Activated T-helper 2 cell treated with anti-CD3 and anti-CD28 coated beads, Interferon-gamma antibody, Interleukin-2, Interleukin-4, amounts not matched to agents 10 μg/mL and 5 μg/mL and 100 μg/mL, durations not matched to agents 14 hours and 24 hours and 36 hours (primary cell): ENCODE results near the gene MCC. TPM values are rescaled to one million over a fixed set of nuclear protein-coding genes. Genes with fewer than 3 reads are reported as not detected.

Experiments used
- DNase-seq: peaks from one replicate; pipeline ENCODE4 v3.0.0; 2021; ENCODE audit warnings: low spot score
- H3K27ac Mint-ChIP-seq: one replicate; pipeline ENCODE4 v1.8.0; 2021; ENCODE audit warnings: mixed read lengths
- H3K27me3 Mint-ChIP-seq: one replicate; pipeline ENCODE4 v1.8.0; 2021; ENCODE audit warnings: low read depth, mixed read lengths
- H3K36me3 Mint-ChIP-seq: one replicate; pipeline ENCODE4 v1.8.0; 2021; ENCODE audit warnings: low read depth, mixed read lengths
- H3K4me1 Mint-ChIP-seq: one replicate; pipeline ENCODE4 v1.8.0; 2021; ENCODE audit warnings: low read depth, mixed read lengths
- H3K4me3 Mint-ChIP-seq: one replicate; pipeline ENCODE4 v1.8.0; 2021; ENCODE audit warnings: low read depth, mild to moderate bottlenecking, moderate library complexity, mixed read lengths
- H3K9me3 Mint-ChIP-seq: one replicate; pipeline ENCODE4 v1.8.0; 2021; ENCODE audit warnings: mixed read lengths
- intact Hi-C: fragments of 100-400 bp; cut with micrococcal nuclease; formaldehyde crosslinking; loops from one replicate; pipeline ENCODE4 v1.15.1; 2023
- total RNA-seq: library from RNA; stranded (reverse); gene quantifications from 2 replicates; pipeline ENCODE4 v1.2.3, GENCODE V29; 2022

Gene MCC
- total RNA-seq, 1 donor from 2014 or later, result 2.1 TPM

DNA sequence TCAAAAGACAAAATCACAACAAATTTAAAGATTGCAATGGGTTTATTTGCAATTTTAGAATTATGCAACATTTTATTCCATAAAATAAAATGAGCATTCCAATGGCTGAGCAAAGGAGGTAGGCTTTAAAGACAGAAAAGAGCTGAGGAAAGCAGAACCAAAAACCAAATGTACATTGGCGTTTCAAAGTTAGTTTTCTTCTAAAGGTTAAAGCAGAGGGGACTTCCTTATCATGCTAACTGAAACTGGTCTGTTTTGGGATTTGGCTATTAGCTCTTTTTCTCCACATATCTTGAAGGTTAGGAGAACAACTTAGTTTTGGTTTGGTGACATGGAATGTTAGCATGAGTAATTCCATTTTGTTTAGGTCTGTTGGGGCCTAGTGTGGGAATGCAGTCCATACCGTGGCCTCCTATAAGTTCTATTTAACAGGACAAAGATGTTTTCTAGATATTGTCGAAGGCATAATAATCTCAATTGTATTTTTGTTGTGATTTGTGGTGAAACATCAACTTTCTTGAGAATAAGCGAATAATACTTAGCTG is 491.4 kb downstream of the MCC start:
- peaks cover 58% of the 10 kb centered on the region for H3K36me3 Mint-ChIP-seq
- no peaks in the 10 kb centered on the region for H3K27me3 Mint-ChIP-seq
- no peak overlapping the region for H3K27ac Mint-ChIP-seq
- DNase-seq, result no peak
- H3K9me3 Mint-ChIP-seq, result no peaks in the 10 kb centered on the region
- no peak overlapping the region for H3K4me3 Mint-ChIP-seq
- intact Hi-C loops, result loop anchor here (1.0 to 10.0 kb wide), 4 partner anchors 178 to 382 kb away; no protein-coding TSS in a partner anchor
- peaks cover 20% of the 10 kb centered on the region for H3K4me1 Mint-ChIP-seq

DNA sequence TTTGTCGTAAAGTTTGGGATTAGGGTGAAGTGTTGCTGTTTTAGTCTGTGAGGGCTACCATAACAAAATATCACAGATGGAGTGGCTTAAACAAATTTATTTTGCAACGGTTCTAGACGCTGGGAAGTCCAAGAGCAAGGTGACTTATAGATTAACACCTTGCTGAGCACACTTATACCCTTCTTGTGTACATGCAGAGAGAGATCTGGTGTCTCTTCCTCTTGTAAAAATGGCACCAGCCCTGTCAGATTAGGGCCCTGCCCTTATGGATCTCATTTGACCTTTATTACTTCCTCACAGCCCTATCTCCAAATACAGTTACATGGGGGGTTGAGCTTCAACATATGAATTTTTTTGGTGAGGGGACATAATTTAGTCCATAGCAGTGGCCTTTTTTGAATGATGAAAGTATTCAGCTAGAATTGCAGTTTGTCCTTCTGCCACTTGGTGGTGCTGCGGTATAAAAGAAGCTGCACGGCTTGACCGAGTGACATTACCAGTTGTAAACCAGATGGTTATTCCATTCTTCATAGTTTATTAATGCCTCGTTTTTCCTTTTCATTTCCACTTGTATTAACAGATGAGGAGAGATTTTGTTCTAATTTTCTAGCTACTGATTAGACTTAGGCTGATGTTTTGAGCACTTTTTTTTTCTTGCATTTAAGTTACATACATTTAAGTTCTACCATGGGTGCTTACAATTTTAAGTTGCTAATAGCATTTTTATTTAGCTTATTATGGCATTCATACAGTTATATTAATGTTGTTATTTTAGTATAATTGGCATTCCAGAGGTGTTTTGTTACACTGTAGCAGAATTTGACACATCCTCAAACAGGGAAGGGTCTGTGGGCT is 492.3 kb downstream of the MCC start:
- Mint-ChIP-seq H3K4me1 (peaks cover 23% of the 10 kb centered on the region), H3K9me3 (no peaks in the 10 kb centered on the region), H3K27ac (no peak overlapping the region), H3K36me3 (peaks cover 53% of the 10 kb centered on the region), H3K4me3 (no peak overlapping the region), H3K27me3 (no peaks in the 10 kb centered on the region)
- DNase-seq, result peak; percentile 59
- intact Hi-C loops, result loop anchor here (1.0 to 10.0 kb wide), 6 partner anchors 17 to 610 kb away; no protein-coding TSS in a partner anchor

DNA sequence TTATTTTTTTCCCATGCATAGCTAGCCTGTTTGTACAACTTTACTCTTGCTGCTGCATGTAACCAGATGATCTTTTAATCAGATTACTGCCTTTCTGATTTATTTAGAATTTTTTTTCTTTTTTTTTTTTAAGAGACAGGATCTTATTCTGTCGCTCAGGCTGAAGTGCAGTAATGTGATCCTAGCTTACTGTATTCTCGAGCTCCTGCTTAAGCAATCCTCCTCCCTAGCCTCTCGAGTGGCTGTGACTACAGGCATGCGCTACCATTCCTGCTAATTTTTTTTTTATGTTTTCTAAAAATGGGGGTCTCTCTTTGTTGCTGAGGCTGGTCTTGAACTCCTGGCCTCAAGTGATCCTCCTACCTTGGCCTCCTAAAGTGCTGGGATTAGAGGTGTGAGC is 502.0 kb downstream of the MCC start:
- Mint-ChIP-seq H3K27me3 (no peaks in the 10 kb centered on the region), H3K4me1 (peaks cover 53% of the 10 kb centered on the region)

DNA sequence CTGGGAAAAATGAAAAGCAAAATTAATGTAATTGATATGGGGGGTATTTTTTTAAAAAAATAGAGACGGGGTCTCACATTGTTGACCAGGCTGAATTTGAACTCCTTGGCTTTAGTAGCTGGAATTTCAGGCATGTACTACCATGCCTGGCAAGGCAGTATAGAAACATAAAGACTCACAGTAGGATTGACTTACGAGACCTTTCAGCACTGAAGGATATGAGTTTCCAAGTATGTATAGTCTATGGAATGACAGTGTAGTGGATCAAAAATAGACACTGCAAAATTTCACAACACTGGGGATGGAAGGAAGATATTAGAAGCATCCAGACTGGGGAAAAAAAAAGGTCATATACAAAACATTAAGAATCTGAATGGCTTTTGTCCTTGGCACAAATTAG is 504.9 kb downstream of the MCC start:
- peaks cover 66% of the 10 kb centered on the region for H3K36me3 Mint-ChIP-seq
- H3K9me3 Mint-ChIP-seq, result no peaks in the 10 kb centered on the region
- H3K27ac Mint-ChIP-seq, result no peak overlapping the region
- no peaks in the 10 kb centered on the region for H3K27me3 Mint-ChIP-seq
- intact Hi-C loops, result no loop called here
- H3K4me3 Mint-ChIP-seq, result no peak overlapping the region
- no peak for DNase-seq
- H3K4me1 Mint-ChIP-seq, result peaks cover 53% of the 10 kb centered on the region

More for the DNA sequence above, 502.0 kb downstream of the MCC start:
- H3K9me3 Mint-ChIP-seq, result no peaks in the 10 kb centered on the region
- peaks cover 70% of the 10 kb centered on the region for H3K36me3 Mint-ChIP-seq
- intact Hi-C loops, result no loop called here
- no peak overlapping the region for H3K27ac Mint-ChIP-seq
- DNase-seq, result no peak
- H3K4me3 Mint-ChIP-seq, result no peak overlapping the region

DNA sequence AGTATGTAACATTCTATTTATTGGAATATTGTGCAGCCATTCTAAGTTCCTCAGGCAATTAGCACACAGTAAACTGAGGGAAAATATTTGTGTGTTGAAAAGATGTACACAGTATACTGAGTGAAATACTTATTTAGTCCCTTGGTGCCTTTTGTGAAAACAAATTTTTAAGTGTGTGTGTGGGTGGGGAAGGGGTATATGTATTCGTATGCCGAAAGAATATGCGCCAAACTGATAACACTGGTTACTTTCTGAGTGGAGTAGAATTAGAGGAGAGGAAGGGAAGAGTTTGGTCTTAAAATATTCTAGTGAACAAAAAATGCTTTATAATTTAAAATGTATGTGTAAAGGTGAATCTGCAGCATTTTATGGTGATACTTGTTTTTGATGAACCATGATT is 508.5 kb downstream of the MCC start:
- Mint-ChIP-seq H3K27ac (peak overlapping the region; percentile 43), H3K9me3 (no peaks in the 10 kb centered on the region), H3K4me1 (peaks cover 61% of the 10 kb centered on the region), H3K36me3 (peaks cover 54% of the 10 kb centered on the region), H3K27me3 (no peaks in the 10 kb centered on the region), H3K4me3 (peak overlapping the region; percentile 78)
- no peak for DNase-seq
- intact Hi-C loops, result loop anchor here (1.0 to 5.0 kb wide), 4 partner anchors 15 to 817 kb away; no protein-coding TSS in a partner anchor

DNA sequence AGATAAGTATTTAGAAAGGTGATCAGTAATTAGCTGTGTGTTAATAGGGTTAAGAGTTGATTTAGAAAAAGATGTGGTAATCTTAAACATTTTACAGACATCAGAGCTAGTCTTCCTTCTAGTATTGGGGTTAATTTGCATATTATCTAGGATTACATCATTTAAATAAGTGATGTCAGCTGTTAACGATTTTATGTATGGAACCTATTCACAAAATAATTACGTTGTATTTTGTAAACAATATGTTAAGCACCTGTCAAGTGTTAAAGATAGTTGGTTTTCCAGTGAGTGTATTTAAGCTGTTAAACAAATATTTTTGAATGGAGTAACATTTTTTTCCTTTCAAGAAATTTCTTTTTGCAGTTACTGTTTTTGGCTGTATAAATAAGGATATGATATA is 509.4 kb downstream of the MCC start:
- H3K4me1 Mint-ChIP-seq, result peaks cover 58% of the 10 kb centered on the region

DNA sequence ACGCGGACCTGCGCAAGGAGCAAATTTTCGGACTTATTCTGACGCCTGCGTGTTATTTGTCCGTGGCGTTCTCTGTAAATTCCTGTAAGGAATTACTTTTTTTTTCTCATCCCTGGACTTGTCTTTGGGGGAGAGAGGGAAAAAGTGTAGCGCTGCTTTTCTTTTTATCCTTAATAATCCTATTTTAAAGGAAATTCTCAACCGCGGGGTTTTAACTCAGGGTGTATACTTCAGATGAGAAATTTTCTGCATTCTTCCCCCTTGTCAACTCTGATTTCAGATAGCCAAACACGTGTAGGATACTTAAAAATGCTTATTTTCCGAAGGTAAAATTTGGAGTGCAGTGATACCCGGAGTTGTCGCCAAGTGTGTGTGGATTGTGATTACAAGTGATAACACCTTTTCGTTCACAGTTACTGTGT is 510.8 kb downstream of the MCC start:
- no peak for DNase-seq
- intact Hi-C loops, result loop anchor here (2.0 to 5.0 kb wide), 5 partner anchors 45 to 815 kb away; partner anchors contain the start of genes REEP5 and YTHDC2
- peak overlapping the region; percentile 99 for H3K4me3 Mint-ChIP-seq
- H3K36me3 Mint-ChIP-seq, result peaks cover 34% of the 10 kb centered on the region
- H3K27me3 Mint-ChIP-seq, result no peaks in the 10 kb centered on the region
- no peaks in the 10 kb centered on the region for H3K9me3 Mint-ChIP-seq
- peaks cover 44% of the 10 kb centered on the region for H3K4me1 Mint-ChIP-seq
- peak overlapping the region; percentile 95 for H3K27ac Mint-ChIP-seq

More for the DNA sequence above, 509.4 kb downstream of the MCC start:
- Mint-ChIP-seq H3K27me3 (no peaks in the 10 kb centered on the region), H3K9me3 (no peaks in the 10 kb centered on the region), H3K36me3 (peaks cover 48% of the 10 kb centered on the region), H3K4me3 (peak overlapping the region; percentile 99), H3K27ac (no peak overlapping the region)
- DNase-seq, result no peak
- intact Hi-C loops, result loop anchor here (2.0 to 5.0 kb wide), 3 partner anchors 16 to 817 kb away; no protein-coding TSS in a partner anchor

DNA sequence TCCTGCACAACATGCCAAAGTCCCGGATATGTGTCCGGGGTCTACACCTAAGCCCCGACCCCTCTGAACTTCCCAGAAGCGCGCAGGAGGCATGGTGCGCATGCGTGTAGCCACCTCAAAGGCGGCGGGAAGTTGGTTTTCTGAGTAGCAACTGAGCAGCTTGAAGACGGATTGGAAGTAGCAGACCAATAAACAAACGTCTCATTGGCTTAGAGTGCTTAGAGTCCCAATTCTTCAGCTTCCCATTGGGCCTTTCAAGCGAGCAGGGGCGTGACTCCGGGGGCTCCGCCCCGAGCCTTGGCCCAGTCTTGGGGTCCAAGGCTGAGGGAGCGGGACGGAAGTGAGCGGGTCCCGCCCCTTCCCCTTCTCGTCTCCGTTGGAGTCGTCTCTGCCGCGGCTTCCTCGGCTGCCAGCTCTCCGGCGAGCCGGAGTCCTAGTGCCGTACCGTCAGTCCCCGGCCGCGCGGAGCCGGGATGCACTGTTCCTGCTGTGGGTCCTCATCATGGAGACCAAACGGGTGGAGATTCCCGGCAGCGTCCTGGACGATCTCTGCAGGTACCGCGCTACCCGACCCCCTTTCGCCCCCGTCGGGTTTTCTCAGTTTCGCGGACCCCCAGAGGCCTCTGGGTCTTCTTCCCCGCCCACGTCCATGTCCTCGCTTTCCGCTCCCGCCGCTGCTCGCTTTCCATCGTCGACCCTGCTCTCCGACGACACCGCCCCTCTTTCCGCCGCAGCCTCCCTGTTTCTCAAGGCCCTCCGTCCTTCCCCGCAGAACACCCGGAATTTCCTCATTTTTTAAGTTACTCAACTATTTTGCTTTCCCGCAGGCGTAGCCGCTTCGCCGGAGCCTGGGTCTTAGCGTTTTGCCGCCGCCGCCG is 511.6 kb downstream of the MCC start, which contains the start of gene DCP2:
Gene DCP2, plus strand, starts transcription at position 367 of the 878 bp plus-strand sequence. Its CDS starts 136 bp downstream, at position 503.
- DNase-seq, result peak; percentile 96
- H3K4me1 Mint-ChIP-seq, result peaks cover 39% of the 10 kb centered on the region

DNA sequence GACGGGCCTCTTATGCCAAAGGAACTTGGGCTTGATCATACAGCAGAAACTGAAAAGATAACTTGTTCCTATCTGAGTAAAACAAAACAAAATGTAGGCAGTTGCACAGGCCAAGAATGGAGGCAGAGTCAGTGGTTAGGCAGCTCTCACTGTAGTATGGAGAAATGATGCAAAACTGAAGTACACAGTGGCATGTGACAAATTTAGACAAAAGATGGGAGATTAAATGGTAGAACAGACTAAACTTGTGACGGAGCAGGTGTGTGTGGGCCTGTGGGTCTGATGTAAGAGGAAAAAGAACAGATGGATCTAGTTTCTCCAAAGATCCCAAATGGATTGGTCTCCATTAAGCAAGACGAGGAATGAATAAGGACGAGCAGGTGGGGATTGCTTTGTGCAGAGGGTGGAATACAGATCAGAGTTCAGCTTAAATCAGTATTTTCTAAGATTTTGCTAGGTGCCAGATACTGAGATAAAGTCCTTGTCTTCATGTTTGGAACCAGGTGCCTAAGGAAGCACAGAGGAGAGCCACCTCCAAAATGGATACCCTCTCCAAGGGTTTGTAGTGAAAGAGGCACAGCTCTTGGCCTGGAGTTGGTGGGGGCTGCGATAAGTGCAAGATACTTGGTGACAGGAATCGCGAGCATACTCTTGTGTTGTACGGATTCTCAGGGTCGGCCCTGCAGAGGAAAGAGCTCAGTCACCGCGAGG is 512.4 kb downstream of the MCC start:
- Mint-ChIP-seq H3K4me1 (peaks cover 37% of the 10 kb centered on the region), H3K36me3 (peaks cover 21% of the 10 kb centered on the region)
- DNase-seq, result no peak

More for the DNA sequence above, 511.6 kb downstream of the MCC start, which contains the start of gene DCP2:
- peak within 1 kb of the TSS; percentile 99 for H3K4me3 Mint-ChIP-seq
- no peaks in the 10 kb centered on the region for H3K27me3 Mint-ChIP-seq
- peaks cover 27% of the 10 kb centered on the region for H3K36me3 Mint-ChIP-seq
- H3K27ac Mint-ChIP-seq, result peak within 1 kb of the TSS; percentile 95
- H3K9me3 Mint-ChIP-seq, result no peaks in the 10 kb centered on the region
- intact Hi-C loops, result loop anchor here (1.0 to 5.0 kb wide), 7 partner anchors 12 to 814 kb away; partner anchors contain the start of genes REEP5, SRP19 and YTHDC2

DNA sequence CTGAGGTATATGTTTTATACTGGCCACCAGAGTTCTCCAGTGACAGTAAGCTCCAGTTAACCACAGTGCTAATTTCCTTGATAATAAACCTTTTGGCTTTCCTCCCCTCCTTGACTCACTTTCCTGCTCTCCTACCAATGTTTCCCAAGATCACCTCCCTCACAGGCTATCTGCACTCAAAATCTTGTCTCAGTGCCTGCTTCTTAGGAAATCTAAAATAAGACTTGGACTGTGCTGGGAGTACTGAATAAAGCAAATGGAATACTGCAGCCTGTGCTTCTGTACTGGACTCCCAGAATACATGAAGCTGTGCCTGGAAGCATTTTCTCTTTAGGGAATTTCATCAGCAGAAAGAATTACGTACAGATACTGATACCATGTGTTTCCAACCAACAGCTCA is 513.4 kb downstream of the MCC start:
- peaks cover 14% of the 10 kb centered on the region for H3K36me3 Mint-ChIP-seq
- no peaks in the 10 kb centered on the region for H3K27me3 Mint-ChIP-seq
- peak overlapping the region; percentile 95 for H3K27ac Mint-ChIP-seq
- H3K9me3 Mint-ChIP-seq, result no peaks in the 10 kb centered on the region
- H3K4me3 Mint-ChIP-seq, result no peak overlapping the region
- peaks cover 29% of the 10 kb centered on the region for H3K4me1 Mint-ChIP-seq
- intact Hi-C loops, result loop anchor here (5.0 kb wide), 2 partner anchors 268 to 813 kb away; no protein-coding TSS in a partner anchor
- no peak for DNase-seq

More for the DNA sequence above, 512.4 kb downstream of the MCC start:
- H3K4me3 Mint-ChIP-seq, result peak overlapping the region; percentile 99
- no peaks in the 10 kb centered on the region for H3K27me3 Mint-ChIP-seq
- intact Hi-C loops, result loop anchor here (1.0 to 5.0 kb wide), 7 partner anchors 12 to 814 kb away; partner anchors contain the start of genes REEP5, SRP19 and YTHDC2
- H3K9me3 Mint-ChIP-seq, result no peaks in the 10 kb centered on the region
- H3K27ac Mint-ChIP-seq, result peak overlapping the region; percentile 95

DNA sequence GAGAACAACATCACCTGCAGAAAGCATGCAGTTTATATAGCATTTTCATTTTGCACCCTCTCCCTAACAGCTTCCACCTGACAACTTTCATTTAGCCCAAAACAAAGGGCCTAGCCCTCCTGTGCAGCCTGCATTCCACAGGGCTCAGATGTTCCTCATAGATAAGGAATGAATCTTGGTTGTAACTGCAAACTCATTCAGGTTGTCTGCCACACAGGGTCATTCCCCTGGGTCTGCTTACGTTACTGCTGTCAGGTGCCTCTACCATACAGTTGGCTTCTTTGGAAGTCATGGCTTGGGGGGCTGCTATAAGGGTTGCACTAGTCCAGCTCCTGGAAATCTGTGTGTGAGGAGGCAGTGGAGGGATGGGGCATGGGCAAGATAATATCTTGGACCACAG is 514.3 kb downstream of the MCC start:
- Mint-ChIP-seq H3K9me3 (no peaks in the 10 kb centered on the region), H3K27ac (no peak overlapping the region), H3K36me3 (peaks cover 8% of the 10 kb centered on the region), H3K4me3 (no peak overlapping the region), H3K4me1 (peaks cover 30% of the 10 kb centered on the region), H3K27me3 (no peaks in the 10 kb centered on the region)
- DNase-seq, result no peak
- intact Hi-C loops, result no loop called here
